ENCODE results near the gene CNIH3. TPM values are rescaled to one million over a fixed set of nuclear protein-coding genes. Genes with fewer than 3 reads are reported as not detected.

CNIH3 gene
- total RNA-seq, 2 donors from 2014 or later = 0.36 to 7.2 TPM

DNA sequence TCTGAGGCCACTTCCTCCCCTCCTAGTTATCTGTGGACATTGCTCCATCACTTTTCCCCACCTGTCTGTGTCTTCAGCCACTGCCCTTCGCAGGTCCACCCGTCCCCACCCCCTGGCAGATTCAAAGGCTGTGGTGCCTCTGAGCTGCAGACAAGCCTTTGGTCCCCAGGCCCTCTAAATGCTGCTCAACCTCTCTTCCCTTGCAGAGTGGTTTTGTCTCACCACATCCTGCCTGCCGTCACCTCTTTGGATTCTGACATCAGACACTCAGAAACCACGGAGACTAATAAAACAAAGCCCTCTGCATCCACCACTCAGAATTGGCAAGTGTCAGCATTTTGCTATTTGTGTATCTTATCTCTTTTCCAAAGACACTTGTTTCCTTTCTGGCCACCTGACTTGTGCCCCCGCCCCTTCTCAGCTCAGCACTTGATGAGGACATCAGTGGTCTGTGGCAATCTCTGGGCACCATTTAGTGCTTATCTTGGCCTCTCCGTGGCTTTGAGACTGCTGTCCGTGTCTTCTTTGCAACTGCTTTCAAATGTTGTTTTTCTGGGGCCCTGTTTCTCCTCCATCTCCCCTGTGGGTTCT, 7.7 kb downstream of the CNIH3 start:
- Histone ChIP-seq H3K4me3 (no peak overlapping the region), H3K9me3 (no peaks in the 10 kb centered on the region), H3K27me3 (replicated peaks; ENCODE audit: insufficient read depth) (peaks cover 3% of the 10 kb centered on the region), H3K36me3 (no peaks in the 10 kb centered on the region), H3K4me1 (replicated peaks) (no peaks in the 10 kb centered on the region), H3K27ac (no peak overlapping the region)
- WGBS = 65% methylated on average over 7 of the region's 7 CpGs
- TF ChIP-seq POLR2AphosphoS5 (IDR thresholded peaks at IDR 0.05) = no peak
- TF ChIP-seq POLR2A (IDR thresholded peaks at IDR 0.05) = no peak
- no peak for TF ChIP-seq CTCF (IDR thresholded peaks at IDR 0.05)
- DNase-seq (ENCODE audit: low spot score) = no peak
- intact Hi-C loops (cut with DNase I) = no loop called here

GRCh38 chr1:224624432-224624831, 8.3 kb downstream of the CNIH3 start:
- no peaks in the 10 kb centered on the region for H3K36me3 ChIP-seq
- no peak overlapping the region for H3K27ac ChIP-seq
- 95% methylated on average over 4 of the region's 4 CpGs for WGBS
- DNase-seq (ENCODE audit: low spot score) = no peak
- no peak overlapping the region for H3K4me3 ChIP-seq
- TF ChIP-seq CTCF (IDR thresholded peaks at IDR 0.05) (no peak), POLR2AphosphoS5 (IDR thresholded peaks at IDR 0.05) (no peak), POLR2A (IDR thresholded peaks at IDR 0.05) (no peak)
- intact Hi-C loops (cut with DNase I) = no loop called here
- no peaks in the 10 kb centered on the region for H3K9me3 ChIP-seq
- H3K4me1 ChIP-seq (replicated peaks) = no peaks in the 10 kb centered on the region
- H3K27me3 ChIP-seq (replicated peaks; ENCODE audit: insufficient read depth) = no peaks in the 10 kb centered on the region

DNA sequence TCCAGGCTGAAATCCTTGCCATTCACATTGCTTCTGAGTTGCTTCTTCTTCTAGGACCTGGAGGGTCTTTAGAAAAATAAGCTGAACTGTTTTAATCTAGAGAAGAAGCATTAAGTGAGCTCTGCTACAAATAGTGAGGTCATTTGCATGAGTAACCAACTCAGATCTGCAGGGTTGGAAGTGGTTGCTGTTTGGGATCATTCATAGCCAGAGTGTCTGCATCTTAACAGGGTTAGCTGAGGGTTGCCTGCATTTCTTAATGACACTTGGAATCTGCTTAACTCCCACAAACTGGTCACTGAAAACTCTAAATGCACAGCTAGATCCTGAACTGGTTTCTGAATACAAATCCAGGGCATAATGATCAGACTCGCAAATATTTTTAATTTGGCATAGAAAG, 9.9 kb downstream of the CNIH3 start:
- DNase-seq (ENCODE audit: low spot score) = no peak
- Histone ChIP-seq H3K27me3 (replicated peaks; ENCODE audit: insufficient read depth) (no peaks in the 10 kb centered on the region), H3K36me3 (no peaks in the 10 kb centered on the region), H3K4me1 (replicated peaks) (no peaks in the 10 kb centered on the region), H3K9me3 (no peaks in the 10 kb centered on the region), H3K4me3 (no peak overlapping the region), H3K27ac (no peak overlapping the region)
- TF ChIP-seq POLR2A (IDR thresholded peaks at IDR 0.05) (no peak), POLR2AphosphoS5 (IDR thresholded peaks at IDR 0.05) (no peak), CTCF (IDR thresholded peaks at IDR 0.05) (no peak)
- intact Hi-C loops (cut with DNase I) = no loop called here
- 89% methylated on average over 1 of the region's 1 CpG for WGBS

GRCh38 chr1:224629965-224630364, 13.8 kb downstream of the CNIH3 start:
- intact Hi-C loops (cut with DNase I) = no loop called here
- no peak for TF ChIP-seq POLR2AphosphoS5 (IDR thresholded peaks at IDR 0.05)
- no peak for TF ChIP-seq POLR2A (IDR thresholded peaks at IDR 0.05)
- no peak for TF ChIP-seq CTCF (IDR thresholded peaks at IDR 0.05)
- H3K9me3 ChIP-seq = no peaks in the 10 kb centered on the region
- no peak overlapping the region for H3K4me3 ChIP-seq
- no peak for DNase-seq (ENCODE audit: low spot score)
- no peaks in the 10 kb centered on the region for H3K36me3 ChIP-seq
- no peaks in the 10 kb centered on the region for H3K4me1 ChIP-seq (replicated peaks)
- no peak overlapping the region for H3K27ac ChIP-seq
- no peaks in the 10 kb centered on the region for H3K27me3 ChIP-seq (replicated peaks; ENCODE audit: insufficient read depth)
- 67% methylated on average over 4 of the region's 4 CpGs for whole genome bisulfite sequencing

DNA sequence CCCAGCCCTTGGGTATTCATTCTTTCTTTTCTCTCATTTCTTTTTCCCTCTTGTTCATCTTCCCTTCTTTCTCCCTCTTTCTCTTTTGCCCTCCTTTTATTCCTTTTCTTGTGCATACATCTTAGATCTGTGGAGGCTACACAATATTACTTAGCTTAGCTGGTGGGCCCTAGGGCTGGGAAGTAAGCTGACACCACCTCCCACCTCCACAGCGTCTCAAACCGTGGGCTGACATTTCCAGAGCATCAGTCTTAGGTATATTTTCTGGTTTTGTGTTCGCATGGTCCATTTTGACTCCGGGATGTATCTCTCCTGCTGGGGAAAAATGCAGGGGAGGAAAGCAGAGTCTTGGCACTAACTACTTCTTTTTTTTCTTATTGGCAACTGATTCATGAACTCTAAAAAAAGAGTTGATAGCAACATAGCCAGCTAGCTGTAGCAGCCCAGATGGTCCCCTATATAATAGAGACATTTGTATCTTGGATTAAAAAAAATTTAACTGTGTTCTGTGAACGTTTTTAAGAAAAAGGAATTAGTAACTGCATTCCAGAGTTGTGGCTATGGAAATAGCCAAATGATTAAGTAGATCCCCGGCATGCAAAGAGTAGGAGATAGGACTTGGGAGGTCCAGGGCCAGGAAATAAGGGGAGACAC, 15.5 kb downstream of the CNIH3 start:
- H3K27me3 ChIP-seq (replicated peaks; ENCODE audit: insufficient read depth) = no peaks in the 10 kb centered on the region
- WGBS = 72% methylated on average over 6 of the region's 6 CpGs
- no peak overlapping the region for H3K4me3 ChIP-seq
- TF ChIP-seq POLR2A (IDR thresholded peaks at IDR 0.05) (no peak), POLR2AphosphoS5 (IDR thresholded peaks at IDR 0.05) (no peak), CTCF (IDR thresholded peaks at IDR 0.05) (no peak)
- no peak for DNase-seq (ENCODE audit: low spot score)
- no peaks in the 10 kb centered on the region for H3K4me1 ChIP-seq (replicated peaks)
- intact Hi-C loops (cut with DNase I) = no loop called here
- no peak overlapping the region for H3K27ac ChIP-seq
- no peaks in the 10 kb centered on the region for H3K9me3 ChIP-seq
- no peaks in the 10 kb centered on the region for H3K36me3 ChIP-seq
